Neural cell (in vitro differentiated cells): Measurements from ENCODE around the gene PCDHGA7. TPM values are rescaled to one million over a fixed set of nuclear protein-coding genes. Genes with fewer than 3 reads are reported as not detected.
A peak's percentile ranks its signal among the peaks of the same experiment; 100 is the strongest.
"Not testable (repeated sequence)": the region's sequence is repeated elsewhere in the genome, so short reads cannot be mapped to it uniquely, and the experiment has no call there.

Source experiments
- H2AFZ ChIP-seq: fragments of 200-600, 300-800 bp; sonication (generic), shearing (Covaris generic); 2 replicates; pipeline ENCODE4 v1.6.0; 2014; ENCODE audit warnings: low read depth, mild to moderate bottlenecking, antibody characterized with exemption, low read length, moderate library complexity
- H3F3A ChIP-seq: fragments of 200-600 bp; shearing (Covaris generic); 2 replicates; pipeline ENCODE4 v1.6.1; 2016; ENCODE audit warnings: mild to moderate bottlenecking, moderate library complexity, mixed read lengths, antibody characterized with exemption, low read length; ENCODE audit not compliant: insufficient read depth, poor library complexity, severe bottlenecking
- H3K27ac ChIP-seq: fragments of 200-600, 300-800 bp; sonication (generic), shearing (Covaris generic); 2 replicates; pipeline ENCODE4 v1.5.1; 2014; ENCODE audit warnings: mild to moderate bottlenecking, low read length, moderate library complexity
- H3K27me3 ChIP-seq: fragments of 300-800, 200-600 bp; sonication (generic), shearing (Covaris generic); 2 replicates; pipeline ENCODE4 v1.6.0; 2014; ENCODE audit warnings: mild to moderate bottlenecking, low read depth, low read length, moderate library complexity; ENCODE audit not compliant: insufficient read depth
- H3K36me3 ChIP-seq: fragments of 300-800, 200-600 bp; sonication (generic), shearing (Covaris generic); 2 replicates; pipeline ENCODE4 v1.5.1; 2014; ENCODE audit warnings: mild to moderate bottlenecking, antibody characterized with exemption, low read length, moderate library complexity; ENCODE audit not compliant: insufficient read depth
- H3K4me2 ChIP-seq: fragments of 300-800, 200-600 bp; sonication (generic), shearing (Covaris generic); 2 replicates; pipeline ENCODE4 v1.6.0; 2014; ENCODE audit warnings: mild to moderate bottlenecking, low read length
- H3K4me3 ChIP-seq: fragments of 300-800, 200-600 bp; sonication (generic), shearing (Covaris generic); 2 replicates; pipeline ENCODE4 v1.5.1; 2014; ENCODE audit warnings: mild to moderate bottlenecking, low read length, moderate library complexity
- H3K79me2 ChIP-seq: fragments of 200-600 bp; shearing (Covaris generic); replicated peaks from 2 replicates; pipeline ENCODE4 v1.6.0; 2014; ENCODE audit warnings: mild to moderate bottlenecking, low read length, moderate library complexity; ENCODE audit not compliant: insufficient read depth
- H3K9ac ChIP-seq: fragments of 300-800, 200-600 bp; sonication (generic), shearing (Covaris generic); 2 replicates; pipeline ENCODE4 v1.6.1; 2016; ENCODE audit warnings: mild to moderate bottlenecking, low read length, mixed read lengths
- H3K9me2 ChIP-seq: fragments of 200-600 bp; shearing (Covaris generic); 2 replicates; pipeline ENCODE4 v1.6.1; 2016; ENCODE audit warnings: mild to moderate bottlenecking, low read length, mixed read lengths; ENCODE audit not compliant: insufficient read depth
- H3K9me3 ChIP-seq: fragments of 200-600, 300-800 bp; sonication (generic), shearing (Covaris generic); 2 replicates; pipeline ENCODE4 v1.6.1; 2016; ENCODE audit warnings: mild to moderate bottlenecking, mixed run types, low read length, moderate library complexity, mixed read lengths
- H4K20me1 ChIP-seq: fragments of 200-600 bp; shearing (Covaris generic); 2 replicates; pipeline ENCODE4 v1.6.1; 2016; ENCODE audit warnings: mild to moderate bottlenecking, mixed run types; ENCODE audit not compliant: insufficient read depth
- CTCF ChIP-seq: fragments of 450-650 bp; IDR thresholded peaks from 2 replicates; pipeline ENCODE4 v1.5.1; 2014; ENCODE audit warnings: antibody characterized with exemption, mild to moderate bottlenecking, moderate library complexity; ENCODE audit not compliant: poor library complexity, severe bottlenecking
- EP300 ChIP-seq: fragments of 450-650 bp; conservative IDR thresholded peaks from 2 replicates; pipeline ENCODE4 v1.6.1; 2014; ENCODE audit warnings: antibody characterized with exemption, mild to moderate bottlenecking, moderate library complexity; ENCODE audit not compliant: poor library complexity, severe bottlenecking
- EZH2 ChIP-seq: fragments of 200-600, 300-800 bp; shearing (Covaris generic), sonication (generic); IDR thresholded peaks from 2 replicates; pipeline ENCODE4 v1.6.1; 2014; ENCODE audit warnings: antibody characterized with exemption, low read length, borderline replicate concordance, mild to moderate bottlenecking; ENCODE audit not compliant: insufficient read depth, poor library complexity, severe bottlenecking
- MXI1 ChIP-seq: fragments of 450-650 bp; conservative IDR thresholded peaks from 2 replicates; pipeline ENCODE4 v1.6.1; 2014; ENCODE audit warnings: antibody characterized with exemption, mild to moderate bottlenecking; ENCODE audit not compliant: poor library complexity, severe bottlenecking
- POLR2AphosphoS5 ChIP-seq: IDR thresholded peaks from 2 replicates; pipeline ENCODE4 v1.6.1; 2012
- RAD21 ChIP-seq: fragments of 450-650 bp; conservative IDR thresholded peaks from 2 replicates; pipeline ENCODE4 v1.6.1; 2014; ENCODE audit warnings: antibody characterized with exemption, mild to moderate bottlenecking, moderate library complexity
- REST ChIP-seq: IDR thresholded peaks from 2 replicates; pipeline ENCODE4 v1.6.1; 2012; ENCODE audit warnings: borderline replicate concordance
- SMC3 ChIP-seq: fragments of 450-650 bp; conservative IDR thresholded peaks from 2 replicates; pipeline ENCODE4 v1.6.1; 2014; ENCODE audit warnings: antibody characterized with exemption, mild to moderate bottlenecking, moderate library complexity; ENCODE audit not compliant: poor library complexity
- TAF1 ChIP-seq: IDR thresholded peaks from 2 replicates; pipeline ENCODE4 v1.6.1; 2012; ENCODE audit warnings: low read depth
- polyA plus RNA-seq: library from polyadenylated mRNA; depleted of rRNA; stranded (reverse); fragments of >200 nt; gene quantifications from 2 replicates; pipeline ENCODE4 v1.2.3, GENCODE V29; 2014

The PCDHGA7 gene
- polyA plus RNA-seq, 1 donor from 2014 or later: not detected

GRCh38 chr5:141407790-141408505 is 25.4 kb downstream of the PCDHGA7 start, which contains the start of gene PCDHGB6:
PCDHGB6 (plus strand) TSS chr5:141408021; CDS start chr5:141408203, 182 bp downstream.
- not testable (repeated sequence) for H4K20me1 ChIP-seq, H3F3A ChIP-seq, H3K9me2 ChIP-seq, H3K27me3 ChIP-seq
- Histone ChIP-seq H3K4me3 (peak within 1 kb of the TSS; percentile 66), H3K4me2 (peak within 1 kb of the TSS; percentile 48), H2AFZ (peak within 1 kb of the TSS; percentile 25), H3K36me3 (peaks cover 31% of the 10 kb centered on the region), H3K79me2 (peaks cover 29% of the 10 kb centered on the region), H3K9ac (peak within 1 kb of the TSS; percentile 71), H3K9me3 (peaks cover 44% of the 10 kb centered on the region), H3K27ac (peak within 1 kb of the TSS; percentile 86)
- TF ChIP-seq POLR2AphosphoS5 (peak; percentile 50), TAF1 (peak; percentile 33), RAD21 (peak; percentile 88), SMC3 (peak; percentile 80), CTCF (peak; percentile 86), REST (peak; percentile 78)

- H3K79me2 ChIP-seq: peaks cover 44% of the 10 kb centered on the region
- peaks cover 53% of the 10 kb centered on the region for H3K9me3 ChIP-seq
- H3K27ac ChIP-seq: no peak overlapping the region
- H3K4me3 ChIP-seq: peak overlapping the region; percentile 66
- no peak overlapping the region for H3K4me2 ChIP-seq
- no peak overlapping the region for H3K9ac ChIP-seq
- H3F3A ChIP-seq: peaks cover 9% of the 10 kb centered on the region
- no peaks in the 10 kb centered on the region for H4K20me1 ChIP-seq
- TF ChIP-seq TAF1 (no peak), RAD21 (no peak), EP300 (no peak), CTCF (no peak), SMC3 (no peak), MXI1 (no peak), REST (no peak), POLR2AphosphoS5 (no peak), EZH2 (no peak)
- H3K9me2 ChIP-seq: no peaks in the 10 kb centered on the region
- peaks cover 49% of the 10 kb centered on the region for H3K36me3 ChIP-seq
- H2AFZ ChIP-seq: no peak overlapping the region
- no peaks in the 10 kb centered on the region for H3K27me3 ChIP-seq
Measured at GRCh38 chr5:141409598-141410306, 27.2 kb downstream of the PCDHGA7 start.
